ENCODE results near the gene RPRD1A.

DNA sequence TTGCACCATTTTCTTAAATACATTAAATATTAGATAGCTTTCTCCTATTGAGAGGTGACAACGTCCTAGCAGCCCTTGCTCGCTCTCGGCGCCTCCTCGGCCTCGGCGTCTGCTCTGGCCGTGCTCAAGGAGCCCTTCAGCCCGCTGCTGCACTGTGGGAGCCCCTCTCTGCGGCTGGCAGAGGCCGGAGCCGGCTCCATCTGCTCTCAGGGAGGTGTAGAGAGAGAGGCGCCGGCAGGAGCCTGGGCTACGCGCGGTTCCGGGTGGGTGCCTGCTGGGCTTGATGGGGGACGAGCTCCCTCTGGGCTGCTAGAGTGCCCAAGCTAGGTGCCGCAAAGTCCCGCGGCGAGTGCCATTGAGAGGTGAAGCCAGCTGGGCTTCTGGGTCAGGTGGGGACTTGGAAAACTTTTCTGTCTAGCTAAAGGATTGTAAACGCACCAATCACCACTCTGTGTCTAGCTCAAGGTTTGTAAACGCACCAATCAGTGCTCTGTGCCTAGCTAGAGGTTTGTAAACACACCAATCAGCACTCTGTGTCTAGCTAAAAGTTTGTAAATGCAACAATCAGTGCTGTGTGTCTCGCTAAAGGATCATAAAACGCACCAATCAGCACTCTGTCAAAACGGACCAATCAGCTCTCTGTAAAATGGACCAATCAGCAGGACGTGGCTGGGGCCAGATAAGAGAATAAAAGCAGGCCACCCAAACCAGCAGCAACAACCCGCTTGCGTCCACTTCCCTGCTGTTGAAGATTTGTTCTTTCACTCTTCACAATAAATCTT lies 3.1 kb downstream of the RPRD1A start:
- TF ChIP-seq, protein P1, sequence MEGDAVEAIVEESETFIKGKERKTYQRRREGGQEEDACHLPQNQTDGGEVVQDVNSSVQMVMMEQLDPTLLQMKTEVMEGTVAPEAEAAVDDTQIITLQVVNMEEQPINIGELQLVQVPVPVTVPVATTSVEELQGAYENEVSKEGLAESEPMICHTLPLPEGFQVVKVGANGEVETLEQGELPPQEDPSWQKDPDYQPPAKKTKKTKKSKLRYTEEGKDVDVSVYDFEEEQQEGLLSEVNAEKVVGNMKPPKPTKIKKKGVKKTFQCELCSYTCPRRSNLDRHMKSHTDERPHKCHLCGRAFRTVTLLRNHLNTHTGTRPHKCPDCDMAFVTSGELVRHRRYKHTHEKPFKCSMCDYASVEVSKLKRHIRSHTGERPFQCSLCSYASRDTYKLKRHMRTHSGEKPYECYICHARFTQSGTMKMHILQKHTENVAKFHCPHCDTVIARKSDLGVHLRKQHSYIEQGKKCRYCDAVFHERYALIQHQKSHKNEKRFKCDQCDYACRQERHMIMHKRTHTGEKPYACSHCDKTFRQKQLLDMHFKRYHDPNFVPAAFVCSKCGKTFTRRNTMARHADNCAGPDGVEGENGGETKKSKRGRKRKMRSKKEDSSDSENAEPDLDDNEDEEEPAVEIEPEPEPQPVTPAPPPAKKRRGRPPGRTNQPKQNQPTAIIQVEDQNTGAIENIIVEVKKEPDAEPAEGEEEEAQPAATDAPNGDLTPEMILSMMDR (IDR thresholded peaks at IDR 0.05; ENCODE audit: insufficient read depth, low read depth, low read length): no peak
- TF ChIP-seq EZH2 (IDR thresholded peaks at IDR 0.05; ENCODE audit: insufficient read depth, low read length): no peak

All from astrocyte (in vitro differentiated cells and primary cell).